NCI-H524 treated with DMSO at 0.1 percent for 48 hours (cell line): ENCODE data around the gene NT5C3B.

Experiments used
- DNase-seq: peaks from one replicate; lab custom pipeline; 2025; lab: John Stamatoyannopoulos, UW

The NT5C3B gene

DNA sequence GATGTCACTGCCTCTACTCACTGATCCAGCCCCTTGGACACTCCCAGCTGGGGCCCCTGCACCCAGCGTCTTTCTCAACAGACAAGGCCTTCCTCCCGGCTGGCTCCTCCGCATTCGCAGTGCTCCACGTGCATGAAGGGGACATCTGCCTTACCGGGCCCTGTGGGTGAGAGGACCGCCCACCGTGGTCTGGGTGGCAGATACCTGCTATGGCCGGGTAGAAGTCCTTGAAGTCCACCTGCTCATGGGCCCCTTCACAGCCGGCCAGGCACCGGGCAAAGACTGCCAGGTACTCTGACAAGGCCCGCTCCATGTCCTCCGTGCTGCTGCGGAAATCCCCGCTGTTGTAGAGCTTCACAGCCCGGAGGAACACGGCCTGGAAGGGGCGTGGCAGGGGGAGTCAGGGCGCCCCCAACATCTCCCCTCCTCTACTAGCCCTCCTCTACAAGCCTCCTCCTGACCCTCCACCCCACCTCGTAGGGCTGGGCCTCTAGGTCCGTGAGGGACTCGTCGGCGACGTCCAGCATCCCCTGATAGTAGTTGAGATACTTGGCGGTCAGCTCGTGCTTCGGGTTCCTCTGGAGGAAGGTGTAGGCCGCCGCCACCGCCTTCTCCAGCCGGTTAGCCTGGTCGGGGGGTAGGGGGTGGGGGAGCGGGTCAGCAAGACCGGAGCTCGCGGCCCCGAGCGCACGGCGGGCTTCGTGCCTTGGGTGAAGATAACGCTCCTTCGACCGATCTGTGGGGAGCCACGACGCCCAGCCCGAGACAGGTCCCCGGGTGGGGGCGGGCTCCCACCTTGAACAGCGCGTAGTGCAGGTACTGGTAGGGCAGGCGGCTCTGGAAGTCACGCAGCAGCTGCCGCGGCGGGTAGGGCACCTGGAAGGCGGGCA, 25.1 kb downstream of the NT5C3B start:
- DNase-seq, result no peak

DNA sequence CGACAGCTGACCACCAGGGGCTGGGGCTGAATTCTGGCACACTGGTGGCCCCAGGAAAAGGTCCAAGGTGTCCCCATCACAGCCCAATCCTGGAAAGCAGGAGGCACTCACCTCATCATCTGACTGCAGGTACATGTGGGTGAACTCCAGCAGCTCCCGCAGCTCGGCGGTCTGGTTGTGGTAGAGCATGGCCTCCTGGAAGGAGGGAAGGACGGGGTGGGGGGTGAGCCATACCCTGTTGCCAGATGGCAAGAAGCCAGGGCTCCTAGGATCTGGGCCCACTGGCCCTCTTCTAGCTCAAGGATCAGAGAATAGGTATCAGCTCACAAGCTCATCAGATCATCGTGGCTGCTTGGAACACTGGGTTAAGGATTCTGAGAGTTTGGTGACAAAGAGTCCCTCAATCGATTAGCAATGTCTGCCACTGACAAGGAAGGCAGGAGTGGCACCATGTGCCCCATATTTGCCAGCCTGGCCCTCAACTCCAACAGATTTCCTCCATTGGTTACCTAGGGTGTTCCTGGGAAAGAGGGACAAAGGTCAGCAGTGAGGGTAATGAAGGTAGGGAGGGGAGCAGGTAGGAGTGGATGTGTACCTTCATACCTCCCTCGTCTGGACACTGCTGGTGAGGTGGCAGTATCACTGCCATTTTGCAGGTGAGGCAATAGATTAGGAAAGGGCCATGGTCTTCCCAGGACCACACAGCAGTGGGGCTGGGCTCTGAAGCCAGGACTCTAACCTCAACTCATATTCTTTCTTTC, 29.2 kb downstream of the NT5C3B start:
- DNase-seq, result no peak

DNA sequence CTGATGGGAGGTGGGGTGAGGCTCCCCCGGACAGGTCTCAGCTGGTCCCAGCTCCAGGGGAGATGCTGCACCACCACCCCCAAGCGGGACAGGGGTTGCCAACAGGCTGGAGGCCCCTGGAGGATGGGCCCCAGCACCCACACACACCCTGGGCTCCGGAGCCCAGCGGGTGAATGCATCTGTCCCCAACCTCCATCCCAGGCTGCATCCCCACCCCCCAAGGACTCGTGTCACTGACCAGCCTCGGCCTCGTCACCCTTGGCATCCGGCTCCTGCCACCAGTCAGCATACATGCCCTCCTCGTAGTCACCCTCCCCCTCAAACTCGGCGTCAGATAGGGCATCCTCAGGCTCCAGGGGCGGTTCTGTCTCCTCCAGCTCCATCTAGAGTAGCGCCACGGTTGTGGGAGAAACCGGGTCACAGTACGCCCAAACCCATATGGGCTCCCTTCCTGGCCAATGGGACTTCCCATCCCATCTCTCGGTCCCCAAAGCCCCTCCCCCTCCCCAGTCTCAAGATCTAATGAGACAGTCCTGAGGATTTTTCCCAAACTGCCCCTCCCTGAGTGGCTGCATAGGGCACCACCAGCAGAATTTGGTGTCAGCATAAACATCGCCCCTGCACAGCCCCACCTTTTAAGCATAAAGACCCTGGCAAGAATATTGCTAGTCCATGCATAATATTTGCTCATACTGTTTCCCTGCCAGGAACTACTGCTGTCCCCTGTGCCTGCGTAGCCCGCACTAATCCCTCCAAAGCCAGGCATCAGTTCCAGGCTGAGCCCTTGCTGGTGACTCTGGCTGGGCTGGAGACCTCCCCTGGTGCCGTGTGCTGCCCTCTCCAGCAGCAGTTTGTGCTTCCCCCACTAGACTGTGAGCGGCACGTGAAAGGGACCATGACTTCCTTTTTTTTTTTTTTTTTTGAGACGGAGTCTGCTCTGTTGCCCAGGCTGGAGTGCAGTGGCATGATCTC, 32.7 kb downstream of the NT5C3B start:
- DNase-seq, result no peak

DNA sequence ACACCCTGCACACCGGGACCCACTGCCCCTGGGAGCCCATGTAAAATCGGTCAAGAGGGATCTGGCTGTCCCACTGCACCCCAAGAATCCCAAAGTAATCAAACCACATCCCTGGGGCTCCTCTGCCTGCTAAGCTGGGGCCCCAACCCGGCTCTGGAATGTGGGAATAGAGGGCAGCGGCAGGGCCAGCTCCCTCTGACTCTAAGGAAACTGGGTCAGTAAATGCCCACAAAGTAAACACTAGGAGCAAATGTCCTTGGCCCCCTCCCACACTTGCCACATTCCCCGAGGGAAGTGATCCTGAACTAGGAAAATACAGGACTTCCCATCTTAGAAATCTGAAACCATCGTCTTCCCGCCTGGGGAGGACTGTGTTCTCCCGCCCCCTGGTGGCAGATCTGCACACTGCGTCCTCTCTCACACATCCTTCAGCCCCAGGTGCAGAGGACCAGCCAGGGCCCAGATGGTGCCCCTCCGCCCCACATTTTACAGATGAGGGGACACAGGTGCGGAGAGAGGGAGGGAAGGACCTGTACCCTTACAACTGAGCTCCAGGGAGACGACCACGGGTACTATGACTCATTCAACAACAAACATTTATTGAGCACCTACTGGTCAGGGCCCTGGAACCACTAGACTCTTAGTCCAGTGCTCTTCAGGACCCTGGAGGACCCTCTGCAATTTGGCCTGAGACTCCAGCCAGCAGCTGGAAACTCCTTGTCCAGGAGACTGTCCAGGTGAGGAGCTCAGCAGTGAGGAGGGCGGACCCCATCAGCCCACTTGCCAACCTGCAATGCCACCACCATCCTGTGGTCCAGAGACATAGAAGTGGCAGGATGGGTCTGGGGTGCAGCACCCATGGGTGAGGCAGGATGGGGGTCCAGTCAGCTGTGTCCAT, 34.4 kb downstream of the NT5C3B start:
- peak; percentile 3 for DNase-seq

DNA sequence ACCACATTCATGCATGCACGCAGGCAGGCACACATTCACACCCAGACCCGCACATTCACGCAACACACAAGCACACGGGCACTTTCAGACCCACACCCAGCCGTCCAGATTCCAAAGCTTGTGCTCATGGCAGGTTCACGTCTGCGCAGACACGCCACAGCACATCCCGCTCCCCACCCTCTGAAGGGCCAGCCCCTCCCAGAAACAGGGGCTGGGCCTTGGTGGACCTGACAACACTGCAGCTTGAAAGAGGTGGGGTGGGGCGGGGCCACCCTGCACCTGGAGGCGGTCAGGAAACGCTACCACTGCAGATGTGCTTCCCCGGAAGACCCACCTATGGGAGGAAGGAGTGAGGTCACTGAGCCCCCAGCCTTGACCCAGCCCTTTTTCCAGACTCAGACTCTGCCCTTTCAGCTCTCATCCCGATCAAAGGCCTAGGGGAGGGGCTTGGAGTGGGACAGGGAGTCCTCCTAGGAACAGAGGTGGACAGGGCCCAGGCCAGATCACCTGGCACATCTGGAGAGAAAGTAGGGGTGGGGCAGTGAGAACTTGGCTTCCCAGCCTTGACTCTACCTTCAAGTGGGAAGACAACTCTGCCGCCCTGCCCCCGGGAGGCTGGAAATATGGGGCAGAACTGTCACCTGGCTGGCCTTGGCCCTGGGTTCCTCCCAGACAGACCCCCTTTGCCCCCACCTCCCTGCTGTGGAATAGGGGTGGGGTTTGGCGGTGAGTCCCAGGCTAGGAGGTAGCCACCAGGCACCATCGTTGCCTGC, 35.2 kb downstream of the NT5C3B start:
- DNase-seq, result no peak

DNA sequence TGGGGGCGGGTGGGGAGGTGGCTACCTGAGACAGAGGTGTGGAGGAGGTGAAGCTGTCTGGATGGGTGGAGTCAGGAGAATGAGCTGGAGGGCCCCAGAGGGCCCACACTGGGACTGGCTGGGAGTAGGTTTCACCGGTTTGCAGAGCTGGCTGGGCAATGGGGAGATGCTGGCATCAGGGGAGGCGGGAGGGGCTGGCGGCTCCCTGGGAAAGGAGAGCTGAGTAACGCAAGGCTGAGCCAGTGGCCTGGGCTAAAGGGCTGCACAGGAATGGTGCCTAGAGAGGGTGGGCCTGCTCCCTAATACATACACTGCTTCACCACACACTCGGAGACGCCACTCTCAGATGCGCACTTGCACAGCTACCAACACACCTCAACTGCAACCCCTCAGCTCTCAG, 36.7 kb downstream of the NT5C3B start:
- DNase-seq, result no peak

DNA sequence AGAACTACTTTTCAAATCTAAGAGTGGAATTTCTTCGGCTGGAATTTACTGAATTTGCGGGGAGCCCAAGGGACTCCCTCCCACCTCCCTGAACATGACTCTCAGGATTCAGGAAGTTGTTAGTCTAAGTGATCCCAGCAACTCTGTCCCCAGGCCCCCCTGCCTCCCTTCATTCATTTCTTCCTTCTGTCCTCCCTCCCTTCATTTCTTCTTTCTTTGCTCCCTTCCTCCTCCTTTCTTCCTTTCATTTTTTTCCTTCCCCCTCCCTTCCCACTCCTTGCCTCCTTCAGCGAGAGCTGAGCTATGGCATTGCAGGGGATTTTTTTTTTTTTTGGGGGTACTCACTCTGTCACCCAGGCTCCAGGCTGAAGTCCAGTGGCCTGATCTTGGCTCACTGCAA, 38.7 kb downstream of the NT5C3B start:
- DNase-seq, result no peak

DNA sequence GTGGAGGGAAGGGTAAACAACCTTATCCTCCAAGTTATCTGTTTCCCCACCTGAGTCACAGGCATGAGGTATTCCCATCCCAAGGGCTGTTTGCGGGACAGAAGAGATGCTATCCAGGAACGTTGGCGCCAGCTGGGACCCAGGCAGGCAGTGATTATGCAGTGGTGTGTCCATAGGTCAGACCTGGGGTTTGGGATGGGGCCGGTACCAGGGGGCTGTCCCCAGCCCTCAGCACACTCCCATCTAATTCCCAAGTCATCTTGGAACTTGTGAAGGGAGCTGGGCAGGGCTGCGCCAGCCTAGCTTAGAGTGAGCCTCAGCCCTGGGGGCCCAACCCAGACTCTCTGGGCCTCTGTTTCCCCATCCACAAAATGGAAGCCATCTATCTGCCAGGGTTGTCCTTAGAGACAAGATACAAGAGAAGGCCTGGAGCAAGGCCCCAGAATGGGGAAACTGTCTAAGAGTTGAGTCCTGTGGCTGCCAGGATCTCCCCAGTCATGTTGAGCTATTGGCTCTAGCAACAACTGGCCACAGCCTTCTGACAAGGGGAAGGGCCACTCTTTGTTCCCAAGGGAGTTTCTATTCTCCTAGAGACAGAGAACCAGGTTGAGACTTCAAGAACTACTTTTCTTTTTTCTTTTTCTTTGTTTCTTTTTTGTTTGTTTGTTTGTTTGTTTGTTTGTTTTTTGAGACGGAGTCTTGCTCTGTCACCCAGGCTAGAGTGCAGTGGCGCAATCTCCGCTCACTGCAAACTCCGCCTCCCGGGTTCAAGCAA, 39.7 kb downstream of the NT5C3B start:
- DNase-seq, result no peak

DNA sequence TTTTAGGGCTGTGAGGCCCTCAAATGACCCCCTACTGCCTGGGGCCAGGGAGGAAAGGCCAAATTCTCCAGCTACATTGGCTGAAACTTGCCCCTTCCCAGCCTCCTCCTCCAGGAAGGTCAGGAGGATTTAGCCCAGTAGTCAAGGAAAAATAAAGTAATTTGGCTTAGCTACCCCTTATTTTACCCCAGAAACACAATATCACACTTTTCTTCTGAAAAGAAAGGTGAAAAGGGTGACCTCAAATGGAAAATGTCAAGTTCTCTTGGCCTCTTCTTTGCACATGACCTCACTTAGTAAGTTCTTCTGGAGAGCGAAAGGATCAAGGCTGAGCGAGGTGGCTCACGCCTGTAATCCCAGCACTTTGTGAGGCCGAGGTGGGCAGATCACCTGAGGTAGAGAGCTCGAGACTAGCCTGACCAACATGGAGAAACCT, 41.5 kb downstream of the NT5C3B start:
- no peak for DNase-seq

DNA sequence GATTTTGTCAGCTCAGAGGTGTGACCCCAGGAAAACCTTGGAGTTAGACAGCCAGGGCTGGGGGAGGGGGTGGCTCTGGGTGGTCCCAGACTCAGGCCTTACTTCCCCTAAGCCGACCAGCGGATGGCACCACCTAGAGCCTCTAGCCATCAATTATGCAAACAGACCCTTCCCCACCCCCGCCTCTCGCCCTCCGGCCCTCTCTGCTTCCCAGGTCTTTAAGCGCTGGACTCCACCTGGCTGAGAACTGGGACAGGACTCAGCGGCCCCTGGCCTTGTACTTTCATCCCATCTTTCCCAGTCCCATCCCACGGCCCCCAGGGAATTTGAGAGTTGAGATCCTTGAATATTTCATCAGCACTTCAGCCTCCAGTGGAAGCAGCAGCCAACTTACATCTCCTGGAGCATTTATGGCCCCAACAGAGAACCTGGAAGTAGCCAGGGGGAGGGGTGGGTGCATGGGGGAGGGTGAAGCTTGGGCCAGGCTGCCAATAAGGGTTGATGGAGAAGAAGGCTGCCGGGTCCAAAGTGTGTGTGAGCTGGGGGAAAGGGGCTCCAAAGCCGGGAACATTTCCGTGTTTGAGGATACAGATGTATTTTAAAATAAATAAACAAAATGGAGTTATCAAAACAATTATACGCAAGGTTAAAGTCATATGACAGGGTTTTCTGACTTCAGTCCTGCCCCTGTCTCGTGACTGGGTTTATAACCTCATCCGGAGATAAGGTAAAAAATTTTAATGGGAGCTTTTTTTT, 42.1 kb downstream of the NT5C3B start:
- DNase-seq, result no peak

DNA sequence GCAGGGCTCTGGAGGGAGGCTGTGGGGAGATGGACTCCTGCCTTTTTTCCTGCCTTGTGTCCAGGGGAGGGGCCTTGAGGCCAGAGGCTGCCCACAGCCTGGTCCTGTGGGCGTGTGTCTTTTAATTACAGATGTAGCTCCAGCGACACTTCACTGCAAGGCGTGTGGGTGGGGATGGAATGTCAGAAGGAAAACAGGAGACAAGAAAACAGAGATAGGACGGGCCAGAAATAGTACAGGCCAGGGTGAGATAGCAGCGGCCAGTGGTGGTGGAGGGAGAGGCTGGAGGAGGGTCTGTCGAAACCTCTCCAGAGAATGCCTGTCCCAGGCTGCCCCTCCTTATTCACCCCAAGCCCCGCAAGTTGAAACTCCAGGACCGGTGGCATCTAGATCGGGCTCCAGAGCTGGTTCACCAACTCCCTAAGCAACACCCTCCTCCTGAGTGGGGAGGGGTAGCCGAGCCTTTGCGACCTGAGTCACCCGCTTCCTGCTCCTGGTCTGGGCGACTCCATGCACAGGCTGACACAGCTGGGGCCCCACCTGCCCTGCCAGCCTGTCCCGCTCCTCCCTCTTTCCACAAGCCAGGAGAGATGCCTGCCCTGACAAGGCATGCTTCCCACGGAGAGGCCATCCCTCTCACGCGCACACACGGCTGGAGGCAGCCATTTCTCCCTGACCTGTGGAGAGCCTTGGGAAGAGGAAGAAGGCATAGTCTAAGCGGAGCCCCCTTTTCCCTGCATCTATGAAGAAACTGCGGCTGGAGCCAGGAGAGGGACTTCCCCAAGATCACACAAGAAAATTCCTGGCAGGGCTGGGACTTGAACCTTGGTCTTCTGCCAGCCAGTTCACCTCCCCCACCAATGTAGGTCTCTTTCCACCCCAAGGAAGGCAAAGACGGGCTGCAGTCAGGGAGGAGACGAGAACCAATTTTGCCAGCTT, 42.9 kb downstream of the NT5C3B start:
- no peak for DNase-seq

DNA sequence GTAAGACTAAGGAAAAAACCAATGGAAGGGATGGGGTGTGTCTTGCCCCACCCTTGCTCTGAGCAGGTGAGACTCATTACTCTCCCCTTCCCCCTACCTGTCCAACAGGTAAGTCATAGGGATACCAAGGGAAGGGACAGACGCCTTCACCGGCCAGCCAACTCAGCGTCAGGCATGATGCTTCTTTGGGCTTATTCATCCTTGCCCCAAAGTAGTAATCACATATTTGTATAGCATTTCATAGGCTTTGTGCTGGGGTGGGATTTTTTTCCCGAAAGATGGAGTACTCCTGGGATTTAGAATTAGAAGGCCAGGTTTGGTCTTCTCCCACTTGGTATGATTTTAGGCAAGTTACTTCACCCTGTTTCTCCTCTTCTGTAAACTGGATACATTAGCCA, 49.0 kb downstream of the NT5C3B start:
- no peak for DNase-seq

DNA sequence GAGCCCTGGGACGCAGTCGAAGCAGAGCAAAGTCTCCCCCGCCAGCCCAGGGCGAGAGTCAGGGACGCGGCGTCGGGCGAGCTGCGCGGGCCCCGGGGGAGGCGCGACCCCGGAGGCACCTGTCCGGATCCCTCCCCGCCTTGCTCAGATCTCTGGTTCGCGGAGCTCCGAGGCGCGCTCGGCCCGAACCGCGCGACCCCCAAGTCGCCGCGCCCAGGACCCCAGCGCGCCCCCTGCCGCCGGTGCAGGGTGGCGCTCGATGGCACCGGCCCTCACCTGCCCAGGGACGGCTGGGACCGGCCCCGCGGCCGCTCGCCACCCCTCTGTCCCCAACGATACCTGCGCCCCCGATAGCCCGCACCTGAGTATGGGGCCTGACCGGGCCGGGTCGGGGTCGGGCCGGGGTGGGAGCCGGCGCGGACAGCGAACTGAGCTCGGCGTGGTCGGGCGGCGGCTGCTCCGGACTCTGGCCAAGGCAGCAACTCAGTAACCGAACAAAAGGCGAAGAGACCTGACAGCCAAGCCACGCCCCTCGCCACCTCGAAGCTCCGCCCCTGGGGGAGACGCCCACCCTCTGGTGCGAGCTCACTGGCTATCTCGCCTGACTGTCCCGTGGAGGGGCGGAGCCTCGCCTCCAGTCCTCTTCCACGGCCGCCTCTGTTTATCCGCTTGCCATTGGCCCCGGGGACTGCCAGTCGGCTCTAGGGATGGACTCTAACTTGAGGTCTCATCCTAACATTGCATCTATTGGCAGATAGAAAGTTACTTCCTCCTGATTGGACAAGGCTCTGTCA, 49.6 kb downstream of the NT5C3B start, which contains the start of gene JUP:
TSS of gene JUP (minus strand) at position 485 of the 794 bp plus-strand sequence. CDS start 14,857 bp downstream, outside the sequence.
- DNase-seq, result peak; percentile 86

DNA sequence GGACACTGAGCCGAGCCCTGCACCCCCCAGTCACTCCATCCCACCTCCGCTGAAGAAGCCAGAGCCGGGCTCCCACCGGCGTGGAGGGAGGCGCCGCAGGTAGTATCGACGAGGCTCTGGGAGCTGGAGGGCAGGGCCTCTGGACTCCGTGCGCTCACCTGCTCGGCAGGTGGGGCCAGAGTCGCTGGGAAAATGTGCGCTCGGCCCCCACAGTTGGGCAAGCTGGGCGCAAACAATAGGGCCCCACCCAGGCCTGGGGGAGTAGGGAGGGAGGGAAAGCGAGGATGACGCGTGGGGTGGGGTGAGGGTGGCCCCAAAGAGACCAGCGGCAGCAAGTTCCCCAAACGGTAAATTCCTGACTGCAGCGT, 50.2 kb downstream of the NT5C3B start:
- no peak for DNase-seq

DNA sequence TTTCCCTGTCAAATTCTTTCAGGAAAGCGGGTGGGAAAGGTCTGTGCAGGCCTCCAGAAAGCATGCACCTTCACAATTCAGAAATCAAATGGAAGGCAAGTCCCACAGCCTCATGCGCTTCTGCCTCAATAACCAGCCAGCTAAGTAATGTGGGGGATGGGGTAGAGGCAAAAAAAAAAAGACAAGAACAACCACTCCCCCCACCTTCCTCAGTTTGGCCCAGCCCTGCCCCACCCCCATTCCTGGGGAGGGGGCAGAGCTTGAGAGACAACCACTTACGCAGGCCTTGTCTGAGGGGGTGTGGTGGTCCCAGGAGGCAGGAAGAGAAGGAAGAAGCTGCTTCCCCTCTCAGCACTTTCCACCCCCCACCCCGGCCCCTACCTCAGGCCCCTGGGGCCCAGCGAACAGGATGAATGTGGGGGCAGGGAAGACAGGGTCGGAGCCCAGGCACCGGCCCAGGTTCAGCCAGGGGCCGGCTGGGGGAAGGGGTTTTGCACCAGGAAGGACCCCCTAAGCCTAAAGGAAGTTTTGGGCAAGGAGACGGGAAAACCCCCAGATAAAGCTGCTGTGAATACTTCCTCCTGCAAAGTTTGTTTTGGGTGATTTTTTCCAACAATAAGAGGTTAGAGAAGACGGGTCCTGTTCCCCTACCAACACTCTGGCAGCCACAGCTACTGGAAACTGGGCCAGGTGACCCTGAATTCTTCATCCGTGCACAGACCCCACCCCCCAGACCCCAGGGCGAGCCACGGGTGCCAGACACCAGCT, 50.8 kb downstream of the NT5C3B start:
- no peak for DNase-seq

DNA sequence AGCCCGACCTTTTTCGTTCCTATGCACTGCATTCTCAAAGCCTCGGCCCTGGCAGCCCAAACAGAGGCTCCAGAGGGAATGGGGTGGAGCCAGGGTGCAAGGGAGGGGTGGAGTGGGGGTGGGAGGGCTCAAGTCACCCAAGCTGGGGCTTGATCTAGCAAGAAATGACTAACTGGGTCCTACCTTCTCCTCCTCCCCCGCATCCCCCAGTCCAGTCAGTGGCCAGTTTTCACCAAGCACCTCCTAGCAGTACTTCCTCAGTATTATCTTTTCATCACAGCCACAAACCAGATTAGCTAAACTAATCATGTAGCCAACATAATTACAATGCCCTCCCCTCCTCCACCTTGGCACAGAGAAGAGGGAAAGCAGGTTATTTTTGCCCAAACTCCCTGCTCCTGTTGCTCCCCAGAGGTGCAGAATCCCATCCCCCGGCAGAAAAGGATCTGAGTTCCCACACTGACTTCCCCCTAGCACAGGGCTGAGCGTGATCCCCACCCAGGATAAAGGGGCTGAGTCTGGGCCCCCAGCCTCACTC, 51.8 kb downstream of the NT5C3B start:
- DNase-seq, result no peak
